ENCODE results near the gene NEDD8.

The NEDD8 gene

DNA sequence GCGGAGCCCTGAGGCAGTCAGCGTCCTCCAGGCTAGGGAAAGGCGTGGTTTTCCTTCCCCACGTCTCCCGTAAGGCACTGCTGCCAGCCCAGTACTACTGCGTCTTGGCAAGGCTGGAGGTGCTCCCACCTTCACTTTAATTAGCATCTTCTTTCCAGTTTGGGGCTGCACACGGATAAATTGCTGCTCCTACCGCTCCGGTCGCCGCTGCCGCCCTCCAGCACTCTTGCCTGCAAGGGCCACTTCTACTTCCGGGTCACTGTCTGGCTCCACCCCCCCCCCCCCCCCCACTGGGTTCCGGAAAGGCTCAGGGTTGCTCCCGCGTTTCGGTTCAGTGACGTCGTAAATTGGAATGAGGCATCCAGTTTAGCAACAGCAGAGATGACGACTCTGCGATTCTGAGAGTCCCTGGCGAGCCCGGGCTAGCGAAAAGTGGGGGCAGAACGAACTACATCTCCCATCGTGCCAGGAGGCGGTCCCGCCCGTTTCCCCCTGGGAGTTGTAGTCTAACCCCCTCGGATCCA, at the start of gene NEDD8:
Gene NEDD8 (minus strand): TSS at position 247 of the 524 bp plus-strand sequence. CDS start 100 bp downstream, at position 147.
- DNase-seq (peak; percentile 88), ATAC-seq (peak; percentile 92)

DNA sequence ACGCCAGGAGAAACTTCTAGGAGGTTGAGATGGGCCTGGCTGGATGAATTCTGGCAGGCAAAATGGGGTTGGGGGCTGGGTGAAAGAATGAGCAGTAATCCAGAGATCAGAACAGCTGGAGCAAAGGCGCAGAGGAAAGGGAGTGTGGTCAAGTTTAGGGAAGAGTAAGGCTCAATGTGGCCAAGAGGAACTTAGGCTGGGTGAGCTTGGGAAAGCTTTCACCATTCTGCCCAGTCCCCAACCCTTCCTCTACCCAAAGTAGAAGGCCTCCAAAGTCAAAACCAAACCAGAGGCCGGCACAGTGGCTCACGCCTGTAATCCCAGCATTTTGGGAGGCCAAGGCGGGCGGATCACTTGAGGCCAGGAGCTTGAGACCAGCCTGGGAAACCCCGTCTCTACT, 49.5 kb upstream of the NEDD8 start:
- DNase-seq (no peak), ATAC-seq (no peak)

DNA sequence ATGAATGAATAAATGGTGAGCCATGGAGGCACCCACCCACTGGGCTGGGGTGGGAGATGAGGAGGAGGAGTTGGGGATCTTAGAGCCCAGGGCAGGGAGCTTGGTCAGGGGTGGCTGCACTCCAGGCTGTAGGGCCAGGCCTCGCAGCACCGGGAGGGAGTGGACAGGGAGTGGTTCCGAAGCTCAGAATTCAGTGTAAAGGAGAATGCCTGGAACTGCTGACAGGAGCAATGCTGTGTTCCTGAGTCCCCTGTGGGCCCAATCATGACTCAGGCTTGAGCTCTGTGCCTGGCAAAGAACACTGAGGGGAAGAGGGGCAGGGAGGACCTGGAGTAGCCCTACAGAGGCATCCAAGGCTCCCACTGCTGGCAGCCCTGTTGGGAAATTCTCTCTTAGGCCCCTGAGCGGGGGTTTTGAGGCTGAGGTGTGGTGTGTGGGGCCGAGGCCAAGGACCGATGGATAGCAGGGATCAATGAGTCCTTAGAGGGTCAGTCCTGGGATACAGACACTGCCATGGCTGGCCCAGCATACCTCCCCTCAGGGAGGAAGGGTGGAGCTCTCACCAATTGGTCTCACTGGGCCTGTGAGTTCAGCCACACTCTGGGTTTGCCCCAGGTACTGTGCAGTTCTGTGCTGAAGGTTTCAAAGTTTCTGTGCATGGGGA, 48.8 kb upstream of the NEDD8 start:
- DNase-seq (no peak), ATAC-seq (no peak)

DNA sequence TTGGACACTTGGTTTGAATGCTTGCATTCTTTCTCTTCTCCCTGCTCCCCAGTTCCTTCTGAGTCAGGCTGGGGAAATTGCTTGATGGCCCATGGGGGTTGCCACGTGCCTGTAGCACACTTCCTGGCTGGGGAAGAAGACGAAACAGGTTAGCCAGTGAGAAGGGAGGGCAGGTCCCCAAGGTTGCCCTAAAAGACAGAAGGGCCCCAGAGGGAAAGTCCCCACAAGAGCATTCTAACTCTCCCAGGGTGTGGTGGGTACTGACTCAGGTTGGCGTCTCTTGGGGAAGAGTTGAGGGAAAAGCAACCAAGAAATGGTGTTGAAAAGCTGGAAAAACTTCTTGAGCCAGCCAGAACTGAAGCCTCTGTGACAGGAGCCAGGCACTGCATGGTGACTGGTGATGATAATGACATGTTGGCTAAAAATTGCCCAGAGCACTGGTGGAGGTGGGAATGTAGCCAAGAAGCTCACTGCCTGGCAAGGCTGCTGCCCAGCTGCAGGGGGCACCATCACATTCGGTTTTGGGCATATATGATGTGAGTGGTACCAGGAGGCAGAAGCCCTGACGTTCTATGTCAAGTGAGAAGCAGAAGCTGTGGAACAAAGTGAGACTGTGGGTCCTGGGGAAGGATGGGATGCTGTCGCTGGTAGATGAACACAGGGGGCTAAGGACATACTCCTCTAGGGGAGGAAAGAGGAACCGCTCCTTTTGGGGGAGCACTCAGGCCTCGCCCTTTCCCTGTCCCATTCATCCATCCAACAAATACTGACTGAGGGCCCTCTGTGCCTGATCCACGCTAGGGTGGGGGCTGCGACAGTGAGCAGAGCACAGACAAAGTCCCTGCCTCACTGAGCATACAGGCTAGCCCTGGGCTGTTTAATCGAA, 47.4 kb upstream of the NEDD8 start:
- DNase-seq = peak; percentile 71
- peak; percentile 95 for ATAC-seq

DNA sequence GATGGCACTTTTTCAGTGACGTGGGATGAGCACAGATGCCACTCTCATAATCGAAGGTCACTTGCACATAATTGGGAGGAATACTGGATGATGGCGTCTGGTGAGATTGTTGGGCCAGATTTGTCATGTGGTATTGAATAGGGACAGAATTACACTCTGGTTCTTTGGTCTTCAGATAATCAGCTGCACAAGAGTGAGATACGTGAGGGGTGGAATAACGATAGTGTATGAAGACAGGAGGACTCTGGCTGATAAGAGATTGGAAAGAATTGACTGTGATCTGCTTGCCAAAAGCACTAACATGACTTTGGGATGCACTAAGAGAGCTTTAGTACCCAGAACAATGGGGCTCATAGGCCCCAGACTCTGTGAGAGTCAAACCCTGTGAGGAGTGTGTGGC, 46.3 kb upstream of the NEDD8 start:
- ATAC-seq (no peak), DNase-seq (no peak)

DNA sequence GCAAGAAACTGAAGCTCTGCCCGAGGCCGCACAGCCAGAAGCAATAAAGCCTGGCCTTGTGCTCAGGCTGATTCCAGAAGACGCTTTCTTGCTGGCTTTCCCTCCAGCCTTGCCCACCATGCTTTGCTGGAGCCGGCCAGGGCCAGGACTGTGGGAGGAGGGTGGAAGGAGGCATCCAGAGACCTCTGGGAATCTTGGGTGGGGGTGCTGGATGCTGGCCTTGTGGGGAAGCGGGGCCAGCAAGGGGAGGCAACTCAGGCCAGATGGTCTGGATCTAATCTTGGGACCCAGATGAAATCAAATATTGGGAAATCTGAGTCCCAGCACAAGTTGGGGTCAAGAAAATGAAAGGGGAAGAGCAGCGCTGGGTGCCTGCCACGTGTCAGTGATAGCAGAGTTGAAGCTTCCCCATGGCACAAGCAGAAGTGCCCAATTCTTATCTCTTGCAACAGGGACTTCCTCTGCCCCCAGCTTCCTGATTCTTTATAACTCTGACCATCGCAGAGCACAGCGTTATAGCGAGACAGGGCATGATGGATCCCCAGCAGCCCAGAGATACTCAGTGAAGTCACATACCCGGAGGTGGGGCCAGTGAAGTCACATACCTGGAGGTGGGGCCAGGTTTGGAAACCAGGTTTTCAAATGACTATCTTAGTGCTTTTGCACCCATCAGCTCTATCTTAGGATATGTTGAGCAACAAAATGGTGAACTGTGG, 45.6 kb upstream of the NEDD8 start:
- ATAC-seq (no peak), DNase-seq (peak; percentile 33)

DNA sequence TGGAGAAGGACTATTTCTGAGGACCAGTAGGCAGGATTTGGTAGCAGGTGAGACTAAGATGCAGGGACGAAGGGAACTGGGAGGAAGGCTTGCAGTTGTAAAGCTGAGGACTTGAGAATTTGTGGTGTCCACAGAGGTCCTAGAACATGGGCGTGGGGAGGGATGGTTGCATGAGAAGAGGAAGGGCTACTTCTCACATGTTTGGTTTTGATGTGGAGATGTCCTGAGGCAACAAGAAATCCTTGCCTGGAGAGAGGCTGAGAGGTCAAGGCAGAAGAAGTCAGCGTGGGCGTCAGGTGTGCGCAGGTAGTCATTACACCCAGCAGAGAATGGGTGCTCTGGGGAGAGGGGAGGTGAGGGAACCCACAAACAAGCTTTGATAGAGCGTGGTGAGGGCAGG, 44.9 kb upstream of the NEDD8 start:
- no peak for DNase-seq
- no peak for ATAC-seq

DNA sequence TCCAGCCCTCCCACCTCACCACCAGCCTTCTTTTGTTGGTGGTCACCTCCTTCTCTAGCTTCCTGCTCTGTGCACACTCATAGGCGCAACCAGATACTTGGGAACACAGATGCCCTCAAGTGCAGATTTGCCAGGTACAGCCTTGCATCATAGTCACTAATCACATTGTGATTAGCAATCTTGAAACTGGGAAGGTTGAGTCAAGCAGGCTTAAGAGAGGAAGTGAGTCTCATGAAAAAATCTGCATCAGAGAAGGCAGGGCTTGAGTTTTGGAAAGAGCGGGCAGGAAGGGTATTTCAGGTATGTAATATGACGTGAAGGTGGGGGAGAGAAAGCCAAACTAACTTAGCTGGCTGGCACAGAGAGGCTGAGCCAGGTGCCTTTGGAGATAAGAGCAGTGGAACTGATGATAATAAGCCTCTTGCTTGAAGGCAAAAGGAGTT, 42.0 kb upstream of the NEDD8 start:
- DNase-seq = peak; percentile 53
- ATAC-seq = peak; percentile 61

DNA sequence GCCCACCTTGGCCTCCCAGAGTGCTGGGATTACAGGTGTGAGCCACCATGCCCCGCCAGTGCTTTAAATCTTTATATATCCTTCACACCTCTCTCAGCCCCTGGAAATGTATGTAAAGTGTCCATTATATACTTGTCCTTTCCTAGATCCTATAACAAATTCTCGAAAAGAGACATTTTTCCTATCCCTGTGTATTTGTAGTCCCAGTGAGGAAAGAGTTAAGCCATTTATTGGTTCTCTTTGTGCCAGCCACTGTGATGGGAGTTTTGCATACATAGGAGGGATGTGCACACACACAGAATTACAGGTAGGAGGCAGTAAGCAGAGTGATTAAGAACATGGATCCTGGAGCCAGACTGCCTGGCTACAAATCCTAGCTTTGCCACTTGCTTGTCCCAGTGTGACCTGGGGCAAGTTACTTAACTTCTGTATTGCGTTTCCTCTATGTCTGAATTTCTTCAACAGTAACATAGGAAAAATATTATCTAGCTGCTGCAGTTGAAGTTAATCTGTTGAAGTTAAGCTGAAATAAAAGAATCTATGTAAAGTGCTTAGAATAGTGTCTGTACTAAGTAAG, 41.3 kb upstream of the NEDD8 start:
- DNase-seq (no peak), ATAC-seq (no peak)

DNA sequence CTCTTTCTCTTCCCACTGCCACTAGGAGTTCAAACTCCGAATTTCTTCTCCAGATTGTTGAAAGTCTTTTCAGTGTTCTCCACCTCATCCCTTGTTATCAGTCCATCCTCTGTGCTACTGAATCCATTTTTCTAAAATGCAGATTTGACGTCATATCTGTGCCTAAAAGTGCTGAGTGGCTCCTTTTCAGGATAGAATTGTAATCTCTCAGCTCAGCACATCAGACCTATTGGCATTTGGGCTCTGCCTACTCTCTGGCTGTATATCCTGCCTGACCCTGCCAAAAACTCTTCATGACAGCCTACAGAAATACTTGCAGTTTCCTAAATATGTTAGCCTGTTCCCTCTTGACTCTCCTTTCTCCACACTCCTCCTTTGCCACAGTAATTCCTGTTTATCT, 40.3 kb upstream of the NEDD8 start:
- ATAC-seq (no peak), DNase-seq (no peak)

DNA sequence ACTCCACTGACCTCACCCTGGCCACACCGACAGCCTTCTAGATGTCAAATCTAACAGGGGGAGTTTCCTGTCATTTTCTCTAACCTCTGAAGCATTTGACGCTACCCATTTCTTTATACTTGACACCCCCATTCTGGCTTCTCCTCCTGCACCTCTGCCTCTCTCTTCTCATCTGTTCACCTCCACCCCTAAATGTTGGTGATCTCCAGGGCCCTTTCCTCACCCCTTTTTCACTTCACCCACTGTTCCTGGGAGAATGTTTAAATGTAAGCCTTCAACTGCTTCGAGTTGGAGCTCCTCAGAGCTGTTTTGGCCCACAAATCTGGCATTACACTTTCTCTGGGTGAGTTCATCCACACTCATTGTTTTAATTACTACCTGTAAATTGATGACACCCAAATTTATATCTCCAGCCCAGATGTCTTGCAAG, 39.7 kb upstream of the NEDD8 start:
- no peak for ATAC-seq
- no peak for DNase-seq

DNA sequence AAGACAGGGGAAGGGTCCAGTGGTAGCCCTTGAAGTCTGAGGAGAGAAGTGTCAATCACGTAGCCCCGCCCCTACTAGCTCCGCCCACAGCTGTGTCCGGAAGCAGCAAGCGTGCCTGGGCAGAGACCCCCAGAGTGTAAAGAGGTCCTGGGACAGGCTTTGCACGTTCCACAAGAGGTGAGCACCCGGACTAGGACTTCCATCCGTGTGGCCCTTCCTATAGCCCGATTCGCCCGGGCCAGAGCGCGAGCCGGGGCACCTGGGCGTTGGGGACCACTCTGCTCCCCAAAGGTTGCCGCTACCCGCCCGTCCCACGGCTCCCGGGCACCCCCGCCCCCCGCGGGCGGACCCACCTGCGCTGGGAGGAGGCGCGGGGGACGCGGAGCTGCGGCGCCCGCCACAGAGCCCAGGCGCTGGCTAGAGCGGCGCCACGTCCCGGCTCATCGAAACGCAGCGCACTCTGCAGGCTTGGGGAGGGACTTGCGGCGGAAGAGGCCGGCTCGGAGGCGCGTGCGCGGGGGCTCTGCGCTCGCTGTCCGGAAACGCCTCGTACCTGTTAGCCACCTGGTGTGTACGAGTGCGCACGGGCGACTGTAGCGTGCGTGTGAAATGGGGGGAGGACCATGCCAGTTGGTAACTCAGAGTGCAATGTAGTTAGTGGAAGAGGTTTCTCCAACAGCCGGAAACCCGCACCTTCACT, 39.1 kb upstream of the NEDD8 start, which contains the start of gene RABGGTA:
Gene RABGGTA (minus strand): TSS at position 464 of the 700 bp plus-strand sequence. CDS start 482 bp downstream, outside the sequence.
- DNase-seq = peak; percentile 90
- ATAC-seq = peak; percentile 88

DNA sequence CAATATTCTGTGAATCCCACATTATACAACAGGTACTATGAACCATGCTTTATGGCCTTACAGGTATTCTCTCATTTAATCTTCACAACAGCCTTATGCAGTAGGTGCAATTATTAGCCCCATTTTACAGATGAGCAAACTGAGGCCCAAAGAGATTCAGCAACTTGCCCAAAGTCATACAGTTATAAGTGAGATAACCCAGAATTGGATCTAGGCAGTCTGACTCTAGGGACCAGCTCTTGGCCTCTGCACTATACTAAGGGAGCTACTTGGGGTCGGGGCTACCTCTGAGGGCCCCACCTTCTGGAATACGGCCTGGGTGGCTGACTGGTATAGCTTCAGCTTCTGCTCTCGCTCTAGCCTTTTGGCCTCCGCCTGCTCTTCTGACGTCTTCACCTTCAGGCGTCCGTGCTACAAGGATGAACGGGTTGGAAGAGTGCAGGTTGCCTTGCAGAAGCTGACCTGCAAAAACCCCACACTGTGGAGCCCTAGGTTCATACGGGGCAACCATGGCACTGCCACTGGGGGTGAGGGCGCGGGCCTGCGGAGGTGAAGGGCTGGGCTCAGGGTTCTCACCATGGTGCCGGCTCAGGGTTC, 38.5 kb upstream of the NEDD8 start:
- no peak for ATAC-seq
- no peak for DNase-seq

DNA sequence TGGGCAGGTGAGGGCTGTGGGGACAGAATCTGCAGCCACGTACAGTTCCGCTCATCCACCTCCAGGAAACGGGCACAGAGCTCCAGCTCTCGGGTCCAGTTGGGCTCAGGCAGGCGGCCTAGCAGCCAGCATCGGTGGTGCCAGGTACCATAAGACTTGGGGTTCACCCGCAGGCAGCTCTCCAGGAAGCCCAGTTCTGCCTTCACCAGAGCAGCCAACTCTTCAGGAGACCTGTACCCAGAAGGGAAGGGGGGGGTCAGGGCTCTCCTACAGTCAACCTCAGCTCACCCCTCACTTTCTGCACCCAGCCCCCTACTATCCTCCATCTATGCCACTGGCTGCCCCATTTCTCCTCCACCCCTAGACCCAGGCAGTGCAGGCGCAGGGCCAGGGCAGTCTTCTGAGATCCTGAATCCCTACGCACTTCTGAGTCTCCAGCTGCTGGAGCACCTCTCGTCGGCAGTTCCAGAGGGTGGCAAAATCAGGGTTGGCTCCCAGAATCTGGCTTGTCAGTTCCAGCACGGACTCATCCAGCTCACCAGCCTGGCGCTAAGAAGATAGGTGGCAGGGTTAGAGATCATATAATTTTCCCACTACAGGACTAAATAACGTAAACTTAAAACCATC, 37.9 kb upstream of the NEDD8 start:
- ATAC-seq (no peak), DNase-seq (no peak)

DNA sequence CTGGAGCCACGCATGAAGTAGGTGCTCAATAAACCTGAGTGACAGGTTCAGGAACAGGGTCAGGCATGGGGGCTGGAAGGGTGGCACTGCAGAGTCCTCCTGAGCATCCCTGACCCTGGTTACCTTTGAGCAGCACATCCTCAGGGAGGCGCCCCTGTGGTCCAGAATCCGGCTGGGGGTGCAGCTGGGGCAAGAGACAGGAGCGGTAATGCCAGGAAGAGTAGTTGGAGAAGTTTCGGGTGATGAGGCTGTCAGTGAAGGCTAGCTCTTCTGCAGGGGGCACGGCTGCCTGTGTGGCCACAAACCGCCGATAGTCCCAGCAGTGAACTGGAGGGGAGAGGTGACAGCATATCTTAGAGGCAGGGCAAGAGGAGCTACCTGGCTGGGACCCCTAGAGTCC, 37.2 kb upstream of the NEDD8 start:
- DNase-seq (no peak), ATAC-seq (no peak)

DNA sequence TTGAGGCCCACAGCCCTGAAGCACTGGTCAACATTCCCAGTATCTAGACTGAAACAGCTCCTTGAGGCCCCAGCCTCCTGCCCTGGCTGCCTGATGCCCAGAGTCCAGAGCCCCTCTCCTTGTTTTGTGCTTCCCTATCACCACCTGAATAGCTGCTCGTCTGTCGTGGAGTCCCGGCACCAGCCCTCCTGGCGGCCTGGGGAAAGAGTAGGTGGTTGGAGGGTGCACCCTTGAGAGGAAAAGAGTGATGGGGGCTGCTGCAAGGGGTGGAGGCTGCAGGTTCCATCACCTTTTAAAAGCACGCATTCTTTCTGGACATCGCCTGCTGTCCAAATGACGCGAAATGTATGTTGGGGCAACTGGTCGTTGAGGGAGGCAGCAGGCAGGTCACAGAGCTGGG, 36.1 kb upstream of the NEDD8 start:
- DNase-seq = no peak

DNA sequence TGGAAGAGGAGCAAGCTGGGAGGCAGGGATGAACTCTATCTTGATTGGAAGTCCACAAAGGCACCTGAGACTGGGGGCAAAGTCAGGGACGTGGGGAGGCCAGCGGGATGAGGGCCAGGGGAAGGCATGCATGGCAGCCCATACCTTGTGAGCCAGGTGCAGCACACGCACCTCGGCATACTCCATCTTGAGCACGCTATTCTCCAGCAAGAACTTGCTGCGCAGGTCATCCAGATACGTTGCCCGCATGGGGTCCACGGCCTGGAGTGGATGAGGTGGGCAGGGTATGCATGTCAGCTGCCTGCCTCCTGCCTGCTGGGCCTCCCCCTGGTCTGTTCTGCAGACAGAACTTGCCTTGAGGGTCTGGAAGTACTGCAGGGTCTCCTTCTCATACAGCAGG, 35.3 kb upstream of the NEDD8 start:
- ATAC-seq = no peak
- DNase-seq = no peak

More for the DNA sequence above, 36.1 kb upstream of the NEDD8 start:
- no peak for ATAC-seq

DNA sequence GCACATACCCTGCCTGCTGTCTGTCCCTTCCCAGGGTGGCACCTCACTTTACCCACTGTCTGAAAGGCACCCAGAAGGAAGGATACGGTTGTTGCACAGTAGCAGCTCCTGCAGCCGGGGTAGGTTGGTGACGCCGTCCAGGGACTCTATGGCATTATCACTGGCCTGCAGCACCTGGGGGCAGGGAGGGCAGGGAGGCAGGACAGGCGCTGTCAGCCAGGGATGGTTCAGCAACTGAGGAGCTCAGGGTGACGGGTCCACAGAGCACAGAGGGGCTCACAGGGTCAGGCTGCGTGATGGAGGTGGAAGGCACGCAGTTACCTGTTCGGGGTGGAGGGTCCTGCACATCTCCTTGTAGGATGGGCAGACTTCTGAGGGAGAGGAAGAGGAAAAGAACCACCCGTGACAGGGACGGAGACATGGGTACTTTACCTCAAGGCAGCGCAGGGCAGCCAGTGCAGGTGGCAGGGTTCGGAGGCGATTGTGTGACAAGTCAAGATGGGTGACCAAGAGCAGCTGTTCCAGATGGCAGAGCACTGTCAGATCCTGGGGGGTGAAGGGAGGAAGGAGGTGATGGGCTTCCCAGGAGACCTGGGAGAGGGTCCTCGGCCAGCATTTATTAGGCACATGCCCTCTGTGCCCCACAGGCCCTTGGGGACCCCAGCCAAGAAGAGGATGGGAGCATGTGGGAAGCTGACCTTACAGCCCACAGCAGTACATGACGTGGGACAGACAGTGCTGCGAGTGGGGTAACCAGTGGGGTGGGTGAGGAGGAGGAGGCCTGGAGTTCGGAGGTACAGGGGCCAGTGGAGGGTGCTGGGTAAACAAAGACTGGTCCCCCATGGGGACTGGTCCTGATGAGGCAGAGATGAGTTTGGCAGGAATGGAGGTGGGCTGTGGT, 34.4 kb upstream of the NEDD8 start:
- ATAC-seq (no peak), DNase-seq (no peak)

DNA sequence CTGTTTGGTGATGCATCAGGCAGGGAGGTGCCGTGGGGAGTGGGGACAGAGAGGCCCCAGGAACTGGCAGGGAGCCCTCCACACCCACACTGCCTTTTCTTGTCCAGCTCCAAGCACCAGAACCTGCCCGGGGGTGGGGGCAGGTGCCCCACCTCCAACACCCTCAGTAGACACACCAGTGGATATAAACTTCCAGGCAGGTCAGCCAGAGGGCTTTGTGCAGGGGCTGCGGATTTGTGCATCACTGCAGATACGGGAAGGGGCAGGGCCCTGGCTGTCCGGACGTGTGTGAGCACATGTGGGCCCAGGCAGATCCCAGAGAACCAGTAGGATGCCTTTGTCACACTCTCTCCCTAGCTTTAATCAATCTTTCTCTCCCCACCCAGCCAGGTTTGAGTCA, 32.1 kb upstream of the NEDD8 start:
- no peak for ATAC-seq
- DNase-seq = no peak
